Measurements from ENCODE around the gene INTS7. TPM values are rescaled to one million over a fixed set of nuclear protein-coding genes. Genes with fewer than 3 reads are reported as not detected.
A peak's percentile ranks its signal among the peaks of the same experiment; 100 is the strongest.
"Not testable (repeated sequence)": the region's sequence is repeated elsewhere in the genome, so short reads cannot be mapped to it uniquely, and the experiment has no call there.

INTS7 gene
- total RNA-seq, 1 donor from 2014 or later: 8.2 TPM

GRCh38 chr1:212002536-212002935 is 32.8 kb downstream of the INTS7 start:
- intact Hi-C loops (cut with DNase I): no loop called here
- ATAC-seq (ENCODE audit: poor library complexity) (no peak), DNase-seq (no peak)

- DNase-seq; ATAC-seq (ENCODE audit: poor library complexity); intact Hi-C loops (cut with DNase I): not testable (repeated sequence)
These were observed 37.9 kb downstream of the INTS7 start for GRCh38 chr1:211997426-211997825.

GRCh38 chr1:211991695-211992094 is 43.7 kb downstream of the INTS7 start:
- DNase-seq (no peak), ATAC-seq (ENCODE audit: poor library complexity) (peak; percentile 65)
- intact Hi-C loops (cut with DNase I): no loop called here

- DNase-seq (no peak), ATAC-seq (ENCODE audit: poor library complexity) (no peak)
- intact Hi-C loops (cut with DNase I): no loop called here
These were observed 48.6 kb downstream of the INTS7 start for GRCh38 chr1:211986628-211987254.

GRCh38 chr1:211985556-211986264 is 49.6 kb downstream of the INTS7 start:
- no peak for DNase-seq
- intact Hi-C loops (cut with DNase I): no loop called here
- no peak for ATAC-seq (ENCODE audit: poor library complexity)

GRCh38 chr1:211978596-211978995 is 56.8 kb downstream of the INTS7 start:
- ATAC-seq (ENCODE audit: poor library complexity): no peak
- intact Hi-C loops (cut with DNase I): no loop called here
- DNase-seq: no peak

- ATAC-seq (ENCODE audit: poor library complexity) (peak; percentile 56), DNase-seq (no peak)
- intact Hi-C loops (cut with DNase I): no loop called here
These were observed 60.0 kb downstream of the INTS7 start for GRCh38 chr1:211975152-211975941.

GRCh38 chr1:211973541-211973940 is 61.8 kb downstream of the INTS7 start:
- no peak for ATAC-seq (ENCODE audit: poor library complexity)
- intact Hi-C loops (cut with DNase I): no loop called here
- DNase-seq: no peak

GRCh38 chr1:211968200-211968834 is 67.0 kb downstream of the INTS7 start:
- ATAC-seq (ENCODE audit: poor library complexity) (no peak), DNase-seq (no peak)
- intact Hi-C loops (cut with DNase I): no loop called here

- DNase-seq: no peak
- no peak for ATAC-seq (ENCODE audit: poor library complexity)
- intact Hi-C loops (cut with DNase I): no loop called here
These were observed 67.7 kb downstream of the INTS7 start for GRCh38 chr1:211967704-211968103.

GRCh38 chr1:211965108-211965805 is 70.1 kb downstream of the INTS7 start:
- intact Hi-C loops (cut with DNase I): no loop called here
- no peak for DNase-seq
- no peak for ATAC-seq (ENCODE audit: poor library complexity)

GRCh38 chr1:211959680-211960079 is 75.7 kb downstream of the INTS7 start:
- DNase-seq: no peak
- intact Hi-C loops (cut with DNase I): no loop called here

GRCh38 chr1:211959221-211959620 is 76.1 kb downstream of the INTS7 start:
- DNase-seq (no peak), ATAC-seq (ENCODE audit: poor library complexity) (no peak)
- intact Hi-C loops (cut with DNase I): no loop called here

More at GRCh38 chr1:211959680-211960079, 75.7 kb downstream of the INTS7 start:
- no peak for ATAC-seq (ENCODE audit: poor library complexity)

- intact Hi-C loops (cut with DNase I); ATAC-seq (ENCODE audit: poor library complexity); DNase-seq: not testable (repeated sequence)
These were observed 81.3 kb downstream of the INTS7 start for GRCh38 chr1:211954028-211954427.

- DNase-seq; intact Hi-C loops (cut with DNase I); ATAC-seq (ENCODE audit: poor library complexity): not testable (repeated sequence)
These were observed 81.8 kb downstream of the INTS7 start for GRCh38 chr1:211953543-211953942.

GRCh38 chr1:211952299-211952698 is 83.1 kb downstream of the INTS7 start:
- DNase-seq (no peak), ATAC-seq (ENCODE audit: poor library complexity) (no peak)
- intact Hi-C loops (cut with DNase I): no loop called here

- DNase-seq (no peak), ATAC-seq (ENCODE audit: poor library complexity) (no peak)
- intact Hi-C loops (cut with DNase I): no loop called here
These were observed 83.5 kb downstream of the INTS7 start for GRCh38 chr1:211951856-211952255.

- ATAC-seq (ENCODE audit: poor library complexity) (no peak), DNase-seq (no peak)
- intact Hi-C loops (cut with DNase I): loop anchor here (10.0 kb wide), 1 partner anchor 254 kb away; no protein-coding TSS in a partner anchor
These were observed 87.0 kb downstream of the INTS7 start for GRCh38 chr1:211948377-211948776.
